GM23248 (cell line): Measurements from ENCODE around the gene CPM.
"Not testable (repeated sequence)": the region's sequence is repeated elsewhere in the genome, so short reads cannot be mapped to it uniquely, and the experiment has no call there.

Experiments used
- EZH2 ChIP-seq: fragments of 200-600 bp; sonication (generic); IDR thresholded peaks from 2 replicates; pipeline ENCODE4 v1.6.1; 2018; ENCODE audit warnings: antibody characterized with exemption, mild to moderate bottlenecking; ENCODE audit not compliant: insufficient read depth, poor library complexity, severe bottlenecking
- EZH2phosphoT487 ChIP-seq: fragments of 200-600 bp; sonication (generic); IDR thresholded peaks from 2 replicates; pipeline ENCODE4 v1.6.1; 2018; ENCODE audit warnings: antibody characterized with exemption, moderate library complexity, mild to moderate bottlenecking, low read depth; ENCODE audit not compliant: insufficient read depth

- not testable (repeated sequence) for TF ChIP-seq EZH2, EZH2phosphoT487
These were observed 69.0 kb downstream of the CPM start for GRCh38 chr12:68863886-68864454.
